GM18498 (cell line): ENCODE data around the gene CAVIN2.

Experiments
- ATAC-seq: cut with Tn5 transposase; IDR thresholded peaks from one replicate; pipeline ENCODE4 v1.9.1; 2021; ENCODE audit warnings: mild to moderate bottlenecking, moderate library complexity; ENCODE audit not compliant: unreplicated experiment

The CAVIN2 gene

GRCh38 chr2:191840921-191841320 is 6.0 kb downstream of the CAVIN2 start:
- ATAC-seq, result no peak

GRCh38 chr2:191839918-191840804 is 6.7 kb downstream of the CAVIN2 start:
- ATAC-seq, result no peak

GRCh38 chr2:191838526-191838925 is 8.4 kb downstream of the CAVIN2 start:
- no peak for ATAC-seq

- peak; percentile 45 for ATAC-seq
Observed at GRCh38 chr2:191836853-191837769, 9.8 kb downstream of the CAVIN2 start.

- no peak for ATAC-seq
Observed at GRCh38 chr2:191836471-191836852, 10.4 kb downstream of the CAVIN2 start.

- ATAC-seq, result no peak
Observed at GRCh38 chr2:191835539-191836350, 11.1 kb downstream of the CAVIN2 start.

GRCh38 chr2:191835100-191835499 is 11.8 kb downstream of the CAVIN2 start:
- no peak for ATAC-seq

- ATAC-seq, result no peak
Observed at GRCh38 chr2:191833356-191833755, 13.5 kb downstream of the CAVIN2 start.

GRCh38 chr2:191832668-191833067 is 14.2 kb downstream of the CAVIN2 start:
- ATAC-seq, result no peak

- no peak for ATAC-seq
Observed at GRCh38 chr2:191831410-191831994, 15.4 kb downstream of the CAVIN2 start.

- no peak for ATAC-seq
Observed at GRCh38 chr2:191824398-191824797, 22.5 kb downstream of the CAVIN2 start.

- ATAC-seq, result no peak
Observed at GRCh38 chr2:191821078-191821477, 25.8 kb downstream of the CAVIN2 start.

GRCh38 chr2:191818725-191819350 is 28.1 kb downstream of the CAVIN2 start:
- ATAC-seq, result no peak

- ATAC-seq, result no peak
Observed at GRCh38 chr2:191818133-191818532, 28.8 kb downstream of the CAVIN2 start.

GRCh38 chr2:191815010-191815409 is 31.9 kb downstream of the CAVIN2 start:
- ATAC-seq, result no peak

- ATAC-seq, result no peak
Observed at GRCh38 chr2:191813943-191814342, 32.9 kb downstream of the CAVIN2 start.

- peak; percentile 78 for ATAC-seq
Observed at GRCh38 chr2:191811807-191812602, 34.9 kb downstream of the CAVIN2 start.

- no peak for ATAC-seq
Observed at GRCh38 chr2:191806396-191806795, 40.5 kb downstream of the CAVIN2 start.

GRCh38 chr2:191804766-191805165 is 42.1 kb downstream of the CAVIN2 start:
- no peak for ATAC-seq
